A204.1 (cell line): ENCODE results near the gene ZXDC.

ENCODE experiments used
- FAIRE-seq: peaks from 2 replicates; lab custom pipeline; 2012; peaks lifted over from hg19 to GRCh38; lab: Jason Lieb, UNC

The ZXDC gene

DNA sequence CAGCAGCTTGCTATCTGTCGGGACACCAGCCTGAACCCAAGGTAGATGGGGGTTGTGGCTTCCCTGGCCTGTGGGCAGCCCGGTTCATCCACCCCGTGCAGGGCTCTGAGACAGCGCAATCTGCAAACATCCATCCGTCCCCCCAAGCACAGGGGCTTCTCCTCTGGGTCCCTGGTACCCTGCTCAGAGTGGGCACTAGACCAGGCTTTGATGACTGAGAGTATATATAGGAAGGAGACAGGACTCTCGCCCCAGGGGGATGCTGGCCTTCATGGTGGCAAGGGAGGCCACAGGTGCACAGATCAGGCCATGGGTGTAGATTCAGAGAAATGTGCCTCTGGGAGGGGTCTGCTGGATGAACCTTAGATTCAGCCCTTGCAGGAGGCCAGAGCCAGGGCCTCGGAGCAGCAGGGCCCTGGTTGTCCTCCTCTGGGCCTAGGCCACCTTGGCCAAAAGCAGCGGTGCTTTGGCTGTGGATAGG is 40.7 kb downstream of the ZXDC start:
- no peak for FAIRE-seq

DNA sequence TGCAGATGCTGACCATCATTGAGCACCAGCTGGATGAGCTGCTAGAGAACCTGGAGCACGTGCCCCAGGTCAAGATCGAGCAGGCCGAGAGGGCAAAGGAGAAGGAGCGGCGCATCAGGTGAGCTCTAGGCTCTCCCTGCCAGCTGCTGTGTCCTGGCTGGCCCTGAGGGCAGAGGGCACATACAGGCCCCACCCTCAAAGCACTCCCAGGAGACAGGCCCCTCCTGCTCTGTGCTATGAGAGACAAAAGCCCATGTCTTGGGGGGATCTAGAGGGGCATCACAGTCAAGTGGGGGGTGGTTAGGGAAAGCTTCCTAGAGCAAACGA is 41.5 kb downstream of the ZXDC start:
- FAIRE-seq, result no peak

DNA sequence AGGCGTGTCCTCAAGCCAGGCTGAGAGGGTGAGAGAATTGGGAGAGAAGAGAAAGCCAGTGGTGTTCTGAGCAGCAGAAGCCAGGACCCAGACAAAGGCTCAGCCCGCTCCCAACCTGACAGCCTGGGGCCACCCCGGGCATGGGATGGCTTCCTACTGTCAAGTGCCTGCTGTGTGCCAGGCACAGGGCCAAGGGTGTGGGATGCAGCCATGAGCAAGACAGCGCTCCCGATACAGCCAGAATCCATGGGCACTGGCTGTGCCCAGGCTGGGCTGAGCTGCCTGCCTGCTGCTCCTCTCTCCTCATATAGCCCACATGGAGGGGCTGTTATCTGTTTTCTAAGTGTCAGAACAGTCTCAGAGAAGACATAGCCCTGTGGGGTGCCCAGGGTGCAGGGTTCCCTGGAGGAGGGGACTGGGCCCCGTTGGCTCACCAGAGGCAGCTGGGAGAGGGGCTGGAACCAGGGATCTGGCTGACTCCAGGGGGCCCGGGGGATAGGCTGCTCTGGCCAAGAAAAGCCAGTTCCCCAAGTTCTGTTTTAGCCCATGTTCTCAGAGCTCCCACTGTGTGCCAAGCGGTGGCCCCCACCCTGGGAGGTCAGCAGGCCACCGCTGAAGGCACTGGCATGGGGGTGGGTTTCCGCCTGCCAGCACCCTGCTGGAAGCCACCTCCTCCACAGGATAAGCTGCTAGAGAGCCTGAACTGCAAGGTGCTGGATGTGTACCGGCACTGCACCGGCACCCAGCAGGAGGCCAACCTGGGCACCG is 42.0 kb downstream of the ZXDC start:
- no peak for FAIRE-seq

DNA sequence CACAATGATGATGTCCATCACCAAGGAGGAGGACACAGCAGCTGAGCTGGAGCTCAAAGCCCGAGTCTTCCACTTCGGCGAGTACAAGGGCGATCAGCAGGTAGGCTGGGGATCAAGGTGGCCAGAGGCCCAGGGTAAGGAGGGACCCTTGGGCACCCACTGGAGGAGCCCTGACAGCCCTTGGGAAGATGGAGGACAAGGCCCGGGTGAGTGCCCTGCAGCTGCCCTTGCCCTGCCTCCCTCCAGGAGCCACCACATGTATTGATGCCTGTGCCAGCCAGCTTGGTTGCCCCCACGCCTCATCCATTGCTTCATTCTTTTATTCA is 42.6 kb downstream of the ZXDC start:
- FAIRE-seq, result no peak

DNA sequence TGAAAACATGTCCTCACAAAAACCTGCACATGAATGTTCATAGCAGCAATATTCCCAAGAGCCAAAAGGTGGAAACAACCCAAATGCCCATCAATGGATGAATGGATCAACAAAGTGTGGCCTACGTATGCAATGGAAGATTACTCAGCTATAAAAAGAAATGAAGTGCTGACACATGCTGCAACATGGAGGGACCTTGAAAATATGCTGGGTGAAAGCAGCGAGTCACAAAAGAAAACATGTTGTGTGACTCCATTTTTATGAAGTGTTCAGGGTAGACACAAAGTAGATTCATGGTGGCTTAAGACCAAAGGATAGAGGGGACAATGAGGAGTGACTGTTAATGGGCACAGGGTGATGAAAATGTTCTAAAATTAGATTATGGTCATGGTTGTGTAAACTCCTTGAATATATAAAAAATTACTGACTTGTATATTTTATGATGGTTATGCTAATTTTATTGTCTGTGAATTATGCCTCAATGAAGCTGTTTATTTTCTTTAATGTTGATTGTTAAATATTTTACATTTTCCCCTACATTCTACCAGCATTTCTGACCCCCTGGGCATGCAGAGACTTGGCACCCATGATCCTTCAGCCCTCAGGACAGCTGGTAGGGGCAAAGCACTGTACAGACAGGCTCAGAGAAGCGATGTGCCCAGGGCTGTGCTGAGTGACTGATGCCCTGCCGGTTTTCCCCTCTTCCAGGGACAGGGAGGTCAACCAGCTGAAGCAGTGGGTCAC is 43.2 kb downstream of the ZXDC start:
- no peak for FAIRE-seq

DNA sequence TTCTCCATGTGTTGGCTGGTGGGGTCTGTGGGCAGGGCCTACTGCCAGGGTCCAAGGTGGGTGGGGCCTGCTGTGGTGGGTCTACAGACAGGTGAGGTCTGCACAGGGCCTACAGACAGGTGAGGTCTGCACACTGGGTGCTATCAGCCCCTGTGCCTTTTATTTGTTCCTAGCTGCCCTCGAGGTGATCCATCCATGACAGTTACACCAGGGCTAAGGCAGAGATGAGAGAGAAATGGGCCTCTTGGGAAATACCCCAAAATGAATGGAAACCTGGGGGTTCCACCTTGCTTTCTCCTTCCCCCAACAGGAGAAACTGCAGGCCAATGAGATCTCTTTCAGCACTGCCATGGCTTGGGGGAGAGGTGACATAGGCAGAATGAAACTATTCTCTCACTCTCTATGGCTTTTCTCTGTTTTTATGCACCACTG is 44.6 kb downstream of the ZXDC start:
- FAIRE-seq, result no peak

DNA sequence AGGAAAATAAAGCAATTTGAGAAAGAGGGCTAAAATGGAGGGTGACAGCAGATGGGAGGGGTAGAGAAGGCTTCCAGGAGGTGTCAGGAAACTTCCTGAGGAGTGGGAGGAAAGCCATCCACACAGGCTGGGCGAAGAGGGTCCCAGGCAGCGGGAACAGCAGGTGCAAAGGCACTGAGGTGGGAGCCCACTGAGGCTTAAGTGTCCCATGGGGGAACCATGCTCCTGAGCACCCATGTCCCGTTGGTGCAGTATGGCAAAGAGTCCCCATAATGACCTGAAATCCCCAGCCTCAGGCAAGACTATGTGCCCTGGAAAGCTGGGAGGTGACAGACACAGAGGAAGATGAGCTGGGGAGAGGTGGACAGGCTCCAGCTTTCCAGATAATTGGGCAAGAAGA is 50.9 kb downstream of the ZXDC start:
- no peak for FAIRE-seq

DNA sequence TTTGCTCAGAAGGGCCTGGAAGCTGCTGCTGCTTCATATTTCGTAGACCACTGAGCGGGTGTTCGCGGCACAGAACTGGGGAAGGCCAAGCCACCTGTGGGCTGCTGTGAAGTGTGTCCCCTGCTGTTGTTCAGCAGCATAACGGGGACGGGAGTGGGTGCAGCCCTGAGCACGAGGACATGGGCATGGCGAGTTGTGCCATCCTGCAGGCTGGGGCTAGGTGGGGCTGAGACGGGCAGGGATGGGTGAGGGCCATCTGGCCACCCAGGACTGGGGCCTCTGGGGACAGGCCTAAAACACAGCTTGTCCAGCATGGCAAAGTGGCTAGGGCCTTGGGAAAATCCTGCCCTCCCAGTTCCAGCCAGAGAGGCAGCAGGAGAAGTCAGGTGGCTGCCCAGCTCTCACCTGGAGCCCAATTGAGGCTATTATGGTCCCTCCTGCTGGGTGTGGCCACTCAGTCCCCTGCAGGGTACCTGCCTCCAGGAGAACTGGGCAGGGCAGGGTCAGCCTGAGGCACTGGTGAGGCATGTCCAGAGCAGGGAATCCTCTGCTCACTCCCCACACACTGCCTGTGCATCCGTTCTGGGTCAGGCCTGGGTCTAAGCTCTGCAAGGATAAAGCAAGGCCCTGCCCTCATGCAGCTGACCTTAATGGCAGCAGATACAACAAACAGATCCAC is 51.5 kb downstream of the ZXDC start:
- no peak for FAIRE-seq

DNA sequence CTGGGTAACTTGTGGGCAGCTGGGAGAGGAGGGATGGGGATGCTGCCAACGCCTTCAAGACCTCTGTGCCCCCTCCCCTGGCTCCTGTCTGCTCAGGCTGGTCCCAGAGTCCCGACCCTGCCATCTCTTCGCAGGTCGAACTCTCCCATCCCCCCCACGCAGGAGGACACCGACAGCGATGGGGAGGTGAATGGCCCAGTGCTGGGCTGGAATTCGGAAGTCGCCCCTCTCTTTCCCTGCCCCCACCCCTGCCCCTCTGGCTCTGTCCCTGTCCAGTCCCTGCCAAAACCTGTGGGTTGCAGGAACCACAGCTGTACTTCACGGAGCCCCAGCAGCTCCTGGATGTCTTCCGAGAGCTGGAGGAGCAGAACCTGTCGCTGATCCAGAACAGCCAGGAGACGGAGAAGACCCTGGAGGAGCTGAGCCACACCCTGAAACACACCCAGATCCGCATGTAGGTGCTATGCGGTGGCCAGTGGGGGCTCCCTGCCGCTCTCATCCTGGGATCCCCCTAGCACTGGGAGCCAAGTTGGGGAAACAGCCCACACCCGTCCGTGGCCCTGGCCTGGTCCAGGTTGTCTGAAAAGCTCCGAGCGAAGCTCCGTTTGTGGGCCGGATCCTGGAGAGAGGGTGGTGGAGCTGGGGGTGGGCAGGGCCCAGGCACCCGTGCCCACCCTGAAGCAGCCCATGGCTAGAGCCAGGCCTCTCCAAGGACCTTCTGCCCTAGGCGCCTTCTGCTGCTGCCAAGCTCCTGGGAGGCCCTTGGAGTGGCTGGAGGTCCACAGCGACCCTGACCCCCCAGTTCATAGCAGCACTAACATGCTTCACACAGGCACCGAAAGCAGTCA is 52.3 kb downstream of the ZXDC start:
- no peak for FAIRE-seq

DNA sequence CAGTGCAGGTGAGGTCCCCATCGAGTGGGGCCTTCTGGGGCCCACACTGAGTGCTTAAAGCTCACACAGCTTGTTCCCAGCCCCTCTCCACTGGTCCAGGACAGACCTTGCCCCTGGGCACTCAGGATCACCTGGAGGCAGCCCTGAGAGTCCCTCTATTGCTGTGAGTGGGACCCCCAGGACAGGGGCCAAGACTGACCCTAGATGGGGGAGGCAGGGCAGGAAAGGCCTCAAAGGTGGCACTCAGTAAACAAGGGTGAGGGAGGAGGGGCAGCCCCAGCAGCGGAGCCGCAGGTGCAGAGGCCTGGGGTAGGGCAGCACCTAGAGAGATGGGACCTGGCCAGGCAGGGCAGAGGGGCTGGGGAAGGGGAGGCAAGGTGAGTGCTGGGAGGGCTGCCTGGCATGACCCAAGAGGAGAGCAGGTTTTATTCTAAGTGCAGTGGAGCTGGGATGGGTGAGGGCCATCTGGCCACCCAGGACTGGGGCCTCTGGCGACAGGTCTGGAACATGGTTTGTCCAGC is 53.1 kb downstream of the ZXDC start:
- FAIRE-seq, result no peak

DNA sequence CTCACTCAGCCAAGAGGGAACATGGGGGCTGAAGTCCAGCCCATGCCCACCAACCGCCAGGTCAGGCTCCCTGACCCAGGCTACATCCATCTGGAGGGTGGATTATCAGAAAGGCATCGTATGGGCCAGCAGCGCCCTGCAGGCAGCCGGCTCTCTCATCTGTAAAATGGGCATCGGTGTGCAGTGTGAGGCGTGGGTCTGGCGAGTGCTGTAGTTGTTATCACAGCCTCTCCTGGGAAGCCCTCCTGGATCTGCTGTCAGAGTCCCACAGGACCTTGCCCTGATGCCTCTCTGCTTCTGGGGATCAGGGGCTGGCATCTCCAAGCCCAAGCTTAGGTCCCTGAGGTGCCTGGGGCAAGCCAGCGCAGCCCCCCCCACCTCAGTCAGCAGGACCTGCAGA is 53.6 kb downstream of the ZXDC start:
- no peak for FAIRE-seq

DNA sequence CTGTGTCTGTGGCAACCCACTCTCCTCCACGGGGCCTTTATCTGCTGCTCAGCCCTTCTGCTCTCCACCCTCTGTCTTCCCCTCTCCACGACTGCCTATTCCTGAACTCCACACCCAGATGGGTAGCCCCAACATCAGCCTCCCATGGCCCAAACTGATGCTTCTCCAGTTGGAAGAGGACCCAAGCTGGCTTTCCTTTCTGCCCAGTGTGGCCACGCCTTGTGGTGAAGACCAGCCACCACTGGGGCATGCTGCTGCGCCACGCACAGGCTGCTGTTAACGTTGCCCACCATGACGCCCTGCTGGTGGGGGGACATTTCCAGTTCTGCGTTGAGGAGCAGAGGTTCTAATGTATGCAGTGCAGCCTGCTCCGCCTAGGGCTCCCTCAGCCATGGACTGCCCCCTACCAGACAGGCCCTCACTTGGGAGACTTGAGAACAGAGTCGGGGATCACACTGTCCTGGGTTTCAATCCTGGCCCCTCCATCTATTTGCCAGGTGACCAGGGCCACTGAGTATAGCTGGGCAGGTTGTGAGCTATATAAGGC is 54.0 kb downstream of the ZXDC start:
- no peak for FAIRE-seq

DNA sequence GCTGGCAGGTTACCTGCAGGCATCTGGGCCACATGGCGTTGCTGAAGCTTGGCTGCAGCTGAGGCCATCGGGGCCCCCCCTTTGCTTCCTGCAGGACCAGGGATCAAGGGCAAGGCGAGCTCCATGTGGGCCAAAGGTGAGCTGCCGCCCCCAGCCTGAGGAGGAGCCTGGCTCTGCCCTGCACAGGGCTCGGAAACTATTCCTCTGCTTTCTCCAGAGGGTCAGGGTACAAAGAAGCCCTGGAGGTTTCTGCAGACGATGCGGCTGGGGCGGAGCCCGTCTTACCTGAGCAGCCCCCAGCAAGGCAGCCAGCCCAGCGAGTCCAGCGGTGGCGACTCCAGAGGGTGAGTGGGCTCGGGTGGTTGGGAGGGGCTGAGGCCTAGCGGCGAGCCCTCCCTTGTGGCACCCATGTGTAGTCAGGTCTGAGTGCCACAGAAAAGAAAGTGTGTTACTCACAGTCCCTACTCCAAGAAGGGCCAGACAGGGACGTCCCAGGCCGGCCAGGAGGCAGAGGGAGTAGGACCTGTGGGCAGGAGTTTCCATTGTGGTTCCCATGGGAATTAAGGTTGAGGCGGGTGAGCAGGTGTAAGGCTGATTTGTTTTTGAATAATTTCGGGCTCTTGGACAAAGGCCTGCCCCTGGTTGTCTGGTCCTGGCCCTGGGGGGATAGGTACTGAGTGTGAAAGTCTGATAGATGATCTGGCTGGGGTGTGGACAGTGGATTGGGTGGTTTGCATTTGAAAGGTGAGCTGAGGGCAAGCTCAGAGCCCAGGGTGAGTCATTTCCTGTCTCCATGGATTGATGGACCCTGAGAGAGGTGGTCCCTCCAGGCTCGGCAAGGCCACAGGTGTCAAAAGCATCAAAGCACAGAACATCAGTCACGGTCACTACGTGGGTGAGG is 55.6 kb downstream of the ZXDC start:
- no peak for FAIRE-seq

DNA sequence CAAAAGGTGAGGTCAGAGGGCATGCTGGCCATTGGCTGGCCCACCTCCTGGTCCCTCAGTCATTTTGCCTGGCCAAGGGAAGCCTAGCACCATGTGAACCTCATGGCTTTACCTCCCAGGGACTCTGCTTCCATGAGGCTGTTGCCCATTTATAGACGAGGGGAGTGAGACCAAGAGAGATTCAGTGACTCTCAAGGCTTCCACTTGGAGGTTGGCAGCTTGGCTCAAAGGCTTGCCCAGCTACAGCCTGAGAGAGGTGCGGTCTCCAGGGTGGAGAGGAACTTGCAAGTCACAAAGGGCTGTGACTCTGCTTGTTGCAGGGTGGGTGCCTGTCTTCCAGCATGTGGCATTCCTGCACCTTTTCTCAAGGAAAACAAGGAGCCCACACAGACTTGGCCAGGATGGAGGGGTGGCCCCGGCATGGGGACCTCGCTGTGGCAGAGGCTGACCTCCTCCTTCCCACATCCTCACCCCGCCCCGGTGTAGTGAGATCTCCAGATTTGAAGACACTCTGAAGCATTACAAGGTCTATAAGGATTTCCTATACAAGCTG is 56.5 kb downstream of the ZXDC start:
- no peak for FAIRE-seq

DNA sequence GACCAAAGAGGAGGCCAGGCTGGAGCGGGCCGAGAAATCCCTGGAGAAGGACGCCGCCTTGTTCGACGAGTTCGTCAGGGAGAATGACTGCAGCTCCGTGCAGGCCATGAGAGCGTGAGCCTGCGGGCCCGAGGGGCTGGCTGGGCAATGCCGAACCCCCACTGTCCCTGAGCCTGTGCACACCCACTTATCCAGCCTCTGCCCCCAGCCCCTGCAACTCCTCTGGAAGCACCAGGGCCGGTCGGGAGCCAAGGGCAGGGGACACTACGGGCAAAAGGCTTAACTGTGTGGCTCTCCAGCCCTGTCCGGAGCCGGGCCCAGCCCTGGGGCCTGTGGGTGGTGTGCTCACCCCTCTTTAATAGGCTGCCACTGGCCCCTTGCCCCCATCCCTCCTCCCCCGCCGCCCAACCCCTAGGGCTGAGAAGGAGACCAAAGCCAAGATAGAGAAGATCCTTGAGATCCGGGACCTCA is 57.0 kb downstream of the ZXDC start:
- FAIRE-seq, result no peak

DNA sequence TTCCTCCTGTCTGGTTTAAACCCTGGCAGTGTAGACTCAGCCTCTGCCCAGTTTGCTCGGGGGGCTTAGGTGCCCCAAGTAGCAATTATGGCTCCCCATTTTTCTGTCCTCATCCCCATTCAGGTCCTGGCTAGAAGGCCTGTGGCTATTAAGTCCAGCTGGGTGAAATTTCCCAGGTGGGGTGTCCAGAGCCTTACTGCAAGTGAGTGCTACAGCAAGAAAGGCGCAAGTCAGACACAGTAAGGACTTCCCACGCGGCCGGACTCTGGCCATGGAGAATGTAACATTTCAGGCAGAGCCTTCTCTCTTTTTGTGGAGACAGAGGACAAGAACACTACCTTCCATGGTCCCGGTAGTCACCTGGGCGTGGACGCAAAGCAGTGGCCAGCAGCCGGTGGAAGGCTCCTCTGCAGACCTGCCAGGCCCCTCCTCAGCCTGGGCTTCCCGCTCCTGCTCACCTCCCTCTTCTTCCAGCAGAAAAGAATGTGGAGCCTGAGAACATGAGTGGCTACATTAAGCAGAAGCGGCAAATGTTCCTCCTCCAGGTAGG is 57.6 kb downstream of the ZXDC start:
- no peak for FAIRE-seq

DNA sequence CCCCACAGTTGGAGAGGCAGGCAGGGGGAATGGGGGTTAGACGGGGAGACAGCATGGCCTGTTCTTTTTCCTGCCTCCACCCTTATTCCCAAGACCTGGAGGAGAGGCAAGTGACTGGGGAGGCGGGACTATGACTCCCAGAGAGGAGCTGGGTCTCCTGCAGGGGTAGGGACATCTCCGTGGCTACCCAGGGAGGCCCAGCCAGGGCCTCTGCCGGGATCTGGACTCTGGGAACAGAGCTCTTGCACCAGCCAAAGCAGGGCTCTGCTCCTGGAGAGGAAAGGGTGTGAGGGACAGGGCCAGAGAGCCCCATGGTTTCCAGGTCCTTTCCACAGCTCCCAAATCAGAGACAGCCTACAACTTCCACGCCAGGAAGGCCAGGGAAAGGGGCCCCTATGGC is 58.2 kb downstream of the ZXDC start:
- no peak for FAIRE-seq

DNA sequence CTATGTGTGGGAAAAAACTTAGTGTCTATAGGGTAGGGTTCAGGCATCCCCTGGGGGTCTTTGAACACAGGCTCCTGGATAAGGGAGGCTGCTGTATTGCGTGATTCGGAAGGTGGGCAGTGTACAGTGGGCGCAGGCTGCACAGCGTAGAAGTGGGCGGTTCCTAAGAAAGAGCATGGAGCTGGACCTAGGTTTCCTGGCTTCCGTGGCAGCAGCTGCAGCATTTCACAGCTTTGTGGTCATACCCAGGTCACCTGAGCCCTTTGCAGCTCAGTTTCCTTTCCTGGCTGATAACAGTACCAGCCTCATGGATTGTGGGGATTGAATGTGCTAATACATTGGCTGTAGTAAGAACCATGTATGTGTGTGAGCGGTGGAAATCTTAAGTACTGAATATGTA is 58.7 kb downstream of the ZXDC start:
- no peak for FAIRE-seq

DNA sequence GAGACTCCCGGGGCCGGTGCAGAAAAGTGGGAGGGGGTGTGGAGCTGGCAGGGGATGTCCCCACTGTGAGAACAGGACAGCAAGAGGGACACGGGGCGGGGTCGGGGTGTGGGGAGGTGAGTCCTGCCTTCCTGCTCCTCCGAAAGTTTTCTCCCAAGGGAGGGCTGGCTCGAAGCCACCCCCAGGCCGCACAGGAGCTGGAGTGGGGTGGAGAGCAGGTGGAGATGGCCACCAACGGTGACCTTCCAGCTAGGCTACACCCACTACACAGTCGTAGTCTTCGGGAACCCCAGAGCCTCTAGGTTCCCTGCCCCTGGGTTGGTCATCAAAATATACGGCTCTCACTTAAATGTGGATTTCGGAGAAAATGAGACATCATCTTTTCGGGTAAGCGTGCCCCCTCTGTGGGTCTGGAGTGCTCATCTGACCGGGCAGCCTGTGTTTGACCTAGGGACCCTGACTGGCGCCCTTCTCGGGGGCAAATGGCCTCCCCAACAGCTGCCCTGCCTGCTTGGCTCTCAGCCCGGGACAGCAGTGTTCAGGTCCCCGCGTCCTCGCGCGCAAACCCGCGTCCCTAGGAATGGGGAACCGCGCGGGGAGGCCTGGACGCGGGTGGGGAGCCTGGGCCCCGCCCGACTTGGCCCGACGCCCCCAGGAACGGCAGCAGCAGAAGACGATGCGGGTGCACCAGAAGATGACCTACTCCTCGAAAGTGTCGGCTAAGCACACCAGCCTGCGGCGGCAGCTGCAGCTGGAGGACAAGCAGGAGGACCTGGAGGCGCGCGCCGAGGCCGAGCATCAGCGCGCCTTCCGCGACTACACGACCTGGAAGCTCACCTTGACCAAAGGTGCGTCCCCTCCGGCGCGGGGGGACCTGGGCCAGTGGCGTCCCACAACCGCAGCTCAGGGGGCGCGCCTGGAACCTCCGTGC is 59.8 kb downstream of the ZXDC start:
- FAIRE-seq, result no peak
